HG03439 (cell line): Measurements from ENCODE around the gene UBTD1.

ENCODE experiments used
- ATAC-seq: cut with Tn5 transposase; IDR thresholded peaks from one replicate; pipeline ENCODE4 v1.9.1; 2021; ENCODE audit warnings: mild to moderate bottlenecking, moderate library complexity; ENCODE audit not compliant: unreplicated experiment

UBTD1 gene

DNA sequence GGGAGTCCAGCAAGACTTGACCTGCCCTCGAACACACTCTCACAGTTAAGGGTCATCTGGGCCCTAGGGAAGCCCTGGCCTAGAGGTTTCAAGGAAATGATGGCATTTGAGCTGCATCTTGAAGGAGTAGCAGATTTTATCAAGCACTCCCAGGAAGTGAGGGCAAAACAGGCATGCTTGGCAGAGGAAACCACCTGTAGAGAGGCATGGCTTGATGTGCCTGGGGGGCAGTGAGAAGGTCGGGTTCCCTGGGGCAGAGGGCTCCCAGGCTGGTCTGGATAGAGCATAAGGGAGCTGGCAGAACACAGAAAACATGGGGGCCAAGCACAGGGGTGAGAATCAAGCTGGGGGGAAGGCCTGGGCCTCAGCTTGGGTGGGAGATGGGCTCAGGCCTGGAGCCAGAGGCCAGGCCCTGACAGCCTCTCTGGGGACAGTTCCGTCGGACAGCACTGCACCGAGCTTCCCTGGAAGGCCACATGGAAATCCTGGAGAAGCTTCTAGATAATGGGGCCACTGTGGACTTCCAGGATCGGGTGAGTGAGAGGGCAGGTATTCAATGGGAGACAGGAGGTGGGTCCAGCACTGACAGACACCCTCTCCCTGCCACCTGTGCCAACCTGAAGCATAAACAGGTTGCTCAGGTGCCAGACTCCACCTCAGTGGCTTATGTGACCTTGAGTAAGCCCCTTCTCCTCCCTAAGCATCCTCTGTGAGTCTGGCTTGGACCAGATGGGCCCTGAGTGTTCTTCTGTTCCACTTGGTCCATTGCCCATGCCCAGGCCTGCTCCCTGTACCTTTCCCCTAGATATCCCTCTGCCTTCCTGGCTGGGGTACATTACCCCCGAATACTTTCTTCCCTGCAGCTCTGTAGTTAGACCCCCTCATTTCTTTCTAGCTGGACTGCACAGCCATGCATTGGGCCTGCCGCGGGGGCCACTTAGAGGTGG is 82.0 kb downstream of the UBTD1 start:
- ATAC-seq, result no peak

DNA sequence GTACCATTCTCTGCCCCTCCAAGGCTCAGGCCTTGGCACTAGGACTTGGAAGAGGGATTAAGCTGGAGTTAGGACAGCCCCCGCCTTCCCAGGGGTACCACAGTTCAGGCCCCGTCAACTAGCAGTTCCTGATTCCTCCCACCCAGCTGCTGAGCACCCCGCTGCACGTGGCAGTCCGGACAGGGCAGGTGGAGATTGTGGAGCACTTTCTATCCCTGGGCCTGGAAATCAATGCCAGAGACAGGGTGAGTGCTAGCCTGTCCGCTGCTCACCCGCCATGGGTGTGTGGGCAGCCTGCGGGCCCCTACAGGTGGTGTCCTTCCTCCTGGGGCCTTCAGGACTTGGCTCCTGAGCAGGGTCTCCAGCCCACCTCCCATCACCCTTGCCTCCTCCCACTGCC is 83.4 kb downstream of the UBTD1 start:
- ATAC-seq, result no peak

DNA sequence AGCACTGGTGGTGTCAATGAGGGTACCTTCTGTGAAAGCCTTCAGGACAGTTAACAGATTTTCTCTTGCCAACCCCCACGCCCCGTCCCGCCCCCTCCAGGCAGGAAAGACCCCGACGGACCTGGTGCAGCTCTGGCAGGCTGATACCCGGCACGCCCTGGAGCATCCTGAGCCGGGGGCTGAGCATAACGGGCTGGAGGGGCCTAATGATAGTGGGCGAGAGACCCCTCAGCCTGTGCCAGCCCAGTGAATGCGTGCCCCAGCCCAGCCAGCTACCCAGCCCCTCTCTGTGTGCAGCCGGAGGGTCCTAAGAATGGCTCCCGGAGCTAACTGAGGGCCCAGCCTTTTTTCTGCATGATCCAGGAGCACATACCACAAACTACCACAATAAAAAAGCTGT is 84.8 kb downstream of the UBTD1 start:
- ATAC-seq, result no peak

DNA sequence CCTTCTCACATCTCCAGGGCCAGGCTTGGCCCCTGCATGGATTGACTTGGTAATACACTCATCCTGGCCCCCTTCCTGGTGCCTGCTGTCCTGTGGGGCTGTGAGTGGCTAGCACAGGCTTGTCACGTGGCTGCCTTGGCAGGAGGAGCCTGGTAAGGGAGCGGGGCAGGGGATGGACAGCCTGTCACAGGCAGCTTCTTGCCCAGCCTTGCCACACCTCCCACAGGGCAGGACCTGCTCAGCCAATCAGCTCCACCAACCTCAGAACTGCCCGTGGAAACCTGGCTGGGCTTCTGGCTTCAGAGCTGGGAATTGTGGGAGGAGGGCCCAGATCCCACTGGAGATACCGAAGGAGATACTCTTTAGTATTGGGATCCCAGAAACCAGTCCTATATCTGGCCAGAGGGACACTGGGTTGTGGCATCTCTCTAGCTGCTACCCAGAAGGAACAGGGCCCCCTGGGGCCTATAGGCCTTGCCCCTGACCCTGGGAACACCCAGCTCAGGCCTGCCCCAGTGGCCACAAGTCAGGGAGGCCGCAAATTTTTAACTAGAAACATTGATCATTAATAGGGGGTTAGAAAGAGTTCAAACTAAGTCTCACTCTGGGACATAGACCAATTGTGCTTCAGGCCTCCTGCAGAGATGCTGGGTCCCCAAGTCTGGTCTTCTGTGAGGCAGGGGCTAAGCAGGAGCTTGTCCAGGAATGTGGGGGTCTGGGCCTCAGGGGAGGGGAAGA is 85.5 kb downstream of the UBTD1 start, which contains the start of gene HOGA1:
Gene HOGA1 (plus strand): TSS at position 330 of the 738 bp plus-strand sequence. CDS start 315 bp downstream, at position 645.
- no peak for ATAC-seq

DNA sequence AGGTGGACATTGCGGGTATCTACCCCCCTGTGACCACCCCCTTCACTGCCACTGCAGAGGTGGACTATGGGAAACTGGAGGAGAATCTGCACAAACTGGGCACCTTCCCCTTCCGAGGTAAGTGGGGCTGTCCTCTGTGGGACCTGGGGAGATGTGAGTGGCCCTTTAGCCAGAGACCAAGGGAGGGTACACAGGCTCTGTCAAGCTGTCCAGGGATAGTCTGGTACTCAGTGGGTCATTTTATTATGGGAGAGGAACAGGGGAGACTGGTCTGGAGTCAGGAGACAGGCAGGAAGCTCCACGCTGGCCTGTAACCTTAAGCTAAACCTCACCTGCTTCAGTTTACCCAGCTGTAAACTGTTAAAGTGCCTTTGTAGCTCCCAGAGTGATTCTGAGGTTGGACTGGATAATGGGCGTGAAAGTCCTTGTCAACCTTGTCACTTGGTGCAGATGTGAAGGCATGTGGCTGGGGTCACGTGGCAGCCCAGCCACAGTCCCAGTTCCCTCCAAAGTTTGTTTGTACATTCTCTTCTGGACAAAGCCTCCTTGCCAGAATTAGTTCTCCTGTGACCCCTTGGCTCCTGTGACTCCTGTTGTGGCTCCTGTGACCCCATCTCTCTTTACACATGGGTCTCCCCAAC is 86.2 kb downstream of the UBTD1 start:
- no peak for ATAC-seq

DNA sequence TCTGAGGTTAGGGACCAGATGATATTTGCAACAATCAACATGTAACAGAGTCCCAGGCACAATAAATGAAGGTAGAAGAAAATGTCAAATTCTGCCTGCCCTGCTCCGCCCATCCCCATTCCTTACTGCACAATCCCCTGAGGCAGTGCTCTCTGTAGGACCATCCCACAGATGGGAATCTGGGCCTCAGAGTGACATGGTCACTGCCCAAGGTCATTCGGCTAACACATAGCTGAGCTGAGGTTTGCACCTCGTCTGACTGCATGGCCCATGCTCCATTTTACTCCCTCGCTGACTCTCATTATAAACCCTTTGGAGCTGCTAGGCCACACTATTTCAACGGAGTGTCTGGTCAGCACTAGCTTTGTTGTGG is 86.7 kb downstream of the UBTD1 start:
- no peak for ATAC-seq

DNA sequence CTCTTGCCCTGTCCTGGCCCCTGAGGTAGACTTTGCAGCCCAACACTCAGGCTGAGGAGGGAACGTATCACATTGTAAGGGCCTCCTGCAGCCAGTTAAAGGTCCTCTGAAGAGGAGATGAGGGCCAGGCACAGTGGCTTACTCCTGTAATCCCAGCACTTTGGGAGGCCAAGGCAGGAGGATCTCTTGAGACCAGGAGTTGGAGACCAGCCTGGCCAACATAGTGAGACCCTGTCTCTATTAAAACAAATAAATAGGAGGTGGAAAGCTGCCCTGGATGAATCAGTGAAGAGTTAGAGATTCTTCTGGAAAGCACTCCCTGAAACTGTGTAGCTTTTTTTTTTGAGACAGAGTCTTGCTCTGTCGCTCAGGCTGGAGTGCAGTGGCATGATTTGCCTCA is 88.5 kb downstream of the UBTD1 start:
- no peak for ATAC-seq

DNA sequence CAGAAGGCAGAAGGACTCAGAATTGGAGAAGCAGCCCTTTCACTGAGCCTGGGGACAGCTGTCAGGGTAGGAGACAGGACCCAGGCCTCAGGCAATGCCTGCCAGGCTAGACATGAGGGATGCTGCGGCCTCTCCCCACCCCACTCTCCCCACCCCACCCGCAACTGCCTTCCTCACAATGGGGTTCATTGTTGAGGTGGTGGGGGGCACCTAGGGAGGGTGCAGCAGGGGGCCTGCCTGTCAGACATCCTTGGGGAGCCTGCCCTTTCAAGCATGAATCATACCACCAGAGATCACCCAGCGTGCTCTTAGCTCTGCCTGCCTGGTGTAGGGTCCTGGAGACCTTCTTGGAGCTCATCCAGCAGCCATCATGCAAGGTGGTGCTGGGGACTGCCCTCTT is 90.8 kb downstream of the UBTD1 start, which contains the start of gene C10orf62:
Gene C10orf62 (plus strand): TSS at position 243 of the 400 bp plus-strand sequence. CDS start 177 bp downstream, outside the sequence.
- no peak for ATAC-seq

DNA sequence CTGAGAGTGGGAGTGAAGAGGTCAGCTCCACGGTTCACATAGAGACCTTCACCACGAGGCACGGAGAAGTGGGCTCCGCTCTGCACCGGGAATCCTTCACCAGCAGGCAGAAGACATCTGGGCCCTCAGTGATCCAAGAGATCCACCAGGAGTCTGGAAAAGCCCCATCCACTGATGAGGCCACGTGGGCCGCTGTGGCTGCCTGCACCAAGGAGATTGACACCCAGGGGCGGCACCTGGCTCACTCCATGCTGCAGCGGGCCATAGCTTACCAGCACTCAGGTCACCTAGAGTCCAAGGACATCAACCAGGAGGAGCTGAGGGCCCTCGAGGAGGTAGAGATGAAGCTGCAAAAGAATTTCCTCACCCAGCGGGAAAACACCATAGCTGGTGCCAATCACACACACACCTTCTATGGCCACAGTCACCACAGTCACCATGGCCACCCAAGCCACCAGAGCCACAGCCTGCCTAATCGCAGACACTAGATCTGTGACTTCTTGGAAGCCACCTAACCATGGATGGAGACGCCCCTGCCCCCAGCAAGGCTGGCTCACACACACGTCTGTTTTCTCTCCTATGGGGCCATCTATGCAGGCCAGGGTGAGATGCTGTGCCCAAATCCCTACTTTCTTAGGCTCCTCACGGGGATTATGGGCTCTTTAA is 91.5 kb downstream of the UBTD1 start:
- no peak for ATAC-seq

DNA sequence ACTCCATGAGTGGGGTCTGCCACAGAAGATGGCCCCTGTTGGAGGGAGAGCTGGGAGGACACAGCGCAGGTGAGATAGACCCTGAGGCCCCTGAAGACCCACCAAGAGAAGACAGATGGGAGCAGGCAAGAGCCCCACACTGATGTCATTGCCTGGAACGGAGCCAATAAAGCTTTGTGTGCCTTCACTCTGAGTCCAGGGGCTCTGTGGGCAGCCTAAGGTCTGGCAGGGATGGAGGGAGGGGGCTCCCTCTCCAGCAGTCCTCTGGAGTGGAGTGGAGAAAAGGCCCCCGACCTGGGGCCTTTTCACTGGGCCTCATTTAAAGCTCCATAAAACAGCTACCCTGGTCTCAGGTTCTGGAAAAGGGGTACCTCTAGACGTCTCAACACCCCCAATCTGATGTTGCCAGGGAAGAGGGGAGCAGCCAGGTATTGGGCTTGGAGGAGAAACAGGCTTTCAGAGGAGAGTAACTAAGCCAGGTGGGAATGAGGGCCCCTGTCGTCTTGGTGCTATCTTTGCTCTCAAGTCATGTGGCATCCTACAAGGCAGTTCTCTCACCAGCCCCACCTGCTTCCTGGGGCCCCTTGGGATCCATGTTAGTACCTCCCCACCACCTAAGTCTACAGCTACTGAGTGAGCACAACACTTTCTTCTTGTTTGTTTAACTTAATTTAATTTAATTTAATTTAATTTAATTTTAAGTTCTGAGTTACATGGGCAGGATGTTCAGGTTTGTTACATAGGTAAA is 92.2 kb downstream of the UBTD1 start:
- ATAC-seq, result no peak

DNA sequence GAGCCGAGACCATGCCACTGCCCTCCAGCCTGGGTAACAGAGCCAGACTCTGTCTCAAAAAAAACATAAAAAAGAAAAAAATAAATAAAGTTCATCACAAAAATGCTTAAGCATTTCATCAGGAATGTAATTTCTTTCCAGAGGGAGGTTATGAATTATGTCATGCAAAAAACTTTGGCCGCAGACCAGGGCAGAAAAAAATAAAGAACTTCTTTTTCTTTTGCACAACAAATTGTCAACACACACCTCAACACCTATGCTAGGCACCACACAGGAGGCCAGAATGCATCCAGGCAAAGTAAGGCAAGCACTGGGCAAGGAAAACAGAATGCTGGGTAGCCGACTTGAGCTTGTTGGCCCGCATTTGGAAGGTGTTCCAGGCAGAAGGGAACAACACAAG is 94.7 kb downstream of the UBTD1 start:
- no peak for ATAC-seq

DNA sequence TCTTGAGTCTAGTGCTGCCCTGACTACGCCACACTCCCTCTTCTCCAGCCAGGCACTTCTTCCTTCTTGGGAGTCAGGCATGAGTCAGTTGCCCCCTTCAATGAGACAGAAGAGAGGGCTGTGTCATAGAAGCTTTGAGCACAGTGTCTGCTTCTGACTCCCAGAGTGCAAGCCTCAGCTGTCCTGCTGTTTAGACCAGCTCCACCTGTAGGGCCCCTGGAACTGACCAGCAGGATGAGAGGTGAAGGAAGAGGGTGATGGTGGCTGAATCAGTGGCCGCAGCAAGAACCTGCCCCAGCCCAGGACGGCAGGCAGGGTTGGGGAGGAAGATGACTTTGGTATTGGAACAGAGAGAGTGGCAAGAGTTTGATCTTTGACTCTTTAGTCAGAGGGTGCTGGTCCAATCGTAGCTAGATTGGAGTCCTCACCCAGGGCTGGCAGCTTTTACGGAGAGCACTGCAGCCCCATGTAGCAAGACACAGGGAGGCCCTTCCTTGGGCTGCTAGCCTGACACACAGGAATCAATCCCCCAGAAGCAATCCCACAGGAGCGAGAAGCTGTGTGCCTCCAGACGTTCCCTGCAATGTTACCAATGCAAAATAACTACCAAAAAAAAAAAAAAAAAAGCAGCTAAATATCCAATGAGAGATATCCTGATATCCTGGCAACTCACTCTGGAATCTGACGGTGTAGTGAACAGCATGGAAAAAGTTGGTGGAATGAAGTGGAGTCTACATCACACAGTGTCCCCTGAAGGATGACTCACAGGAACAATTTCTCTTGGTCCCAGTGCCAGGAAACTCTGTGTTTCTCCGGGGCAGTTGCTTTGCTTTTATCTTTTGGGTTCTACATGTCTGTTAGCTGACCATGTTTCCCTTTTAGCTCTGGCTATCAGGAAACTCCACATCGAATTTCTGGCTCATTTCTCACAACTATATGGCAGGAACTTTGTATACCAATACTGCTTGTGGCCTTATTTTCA is 97.7 kb downstream of the UBTD1 start:
- ATAC-seq, result no peak

DNA sequence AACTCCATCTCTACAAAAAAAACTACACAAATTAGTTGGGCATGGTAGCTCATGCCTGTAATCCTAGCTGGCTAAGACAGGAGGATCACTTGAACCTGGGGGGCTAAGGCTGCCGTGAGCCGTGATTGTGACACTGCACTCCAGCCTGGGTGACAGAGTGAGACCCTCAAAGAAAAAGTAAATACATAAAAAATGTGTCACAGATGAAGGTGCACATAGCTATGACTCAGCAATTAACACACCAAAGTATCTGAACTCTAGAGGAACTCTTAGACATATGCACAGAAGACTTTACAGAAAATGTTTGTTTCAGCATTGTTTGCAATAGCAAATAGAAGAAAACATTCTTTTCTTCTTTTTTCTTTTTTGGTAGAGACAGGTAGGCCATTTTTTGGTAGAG is 99.1 kb downstream of the UBTD1 start:
- no peak for ATAC-seq

DNA sequence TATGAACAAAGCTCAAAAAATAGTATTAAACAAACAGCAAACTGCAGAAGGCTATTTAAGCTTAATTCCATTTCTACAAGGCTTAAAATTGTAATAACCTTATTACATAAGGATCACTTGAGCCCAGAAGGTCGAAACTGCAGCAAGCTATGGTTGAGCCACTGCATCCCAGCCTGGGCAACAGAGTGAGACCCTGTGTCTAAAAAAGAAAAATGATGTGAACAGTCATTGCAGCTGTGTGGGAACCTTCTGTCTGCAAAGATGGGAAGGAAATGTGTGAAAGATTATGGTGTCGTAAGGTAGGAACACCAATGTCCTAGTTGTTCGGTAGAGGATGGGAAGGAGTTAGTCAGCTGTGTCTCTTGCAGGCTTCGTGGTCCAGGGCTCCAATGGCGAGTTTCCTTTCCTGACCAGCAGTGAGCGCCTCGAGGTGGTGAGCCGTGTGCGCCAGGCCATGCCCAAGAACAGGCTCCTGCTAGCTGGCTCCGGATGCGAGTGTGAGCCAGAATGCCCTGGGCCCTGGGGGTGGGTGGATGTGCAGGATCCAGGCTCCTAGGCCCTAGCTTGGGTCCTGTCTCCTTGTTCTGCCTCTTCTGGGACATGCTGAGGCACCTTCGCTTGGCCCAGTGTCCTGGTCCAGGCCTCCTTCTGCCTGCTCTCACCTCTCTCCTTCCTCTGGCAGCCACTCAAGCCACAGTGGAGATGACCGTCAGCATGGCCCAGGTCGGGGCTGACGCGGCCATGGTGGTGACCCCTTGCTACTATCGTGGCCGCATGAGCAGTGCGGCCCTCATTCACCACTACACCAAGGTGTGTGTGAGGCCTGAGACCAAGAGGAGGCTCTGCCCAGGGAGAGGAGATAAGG is 99.9 kb downstream of the UBTD1 start:
- ATAC-seq, result no peak

DNA sequence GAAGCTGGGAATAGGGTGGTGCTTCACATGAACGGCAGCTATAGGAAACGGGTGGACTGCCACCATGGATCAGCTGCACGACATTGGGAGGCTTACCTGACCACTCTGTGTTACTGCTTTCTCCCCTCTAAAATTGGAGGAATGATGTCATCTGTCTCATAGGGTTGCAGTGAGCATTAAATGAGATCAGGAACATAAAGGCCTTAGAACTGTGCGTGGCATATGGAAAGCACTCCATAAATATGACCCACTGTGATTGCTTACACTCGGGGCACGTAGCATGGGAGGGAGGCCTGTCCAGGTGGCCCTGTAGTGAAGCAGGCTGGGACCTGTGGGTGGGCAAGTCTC is 100.5 kb downstream of the UBTD1 start:
- no peak for ATAC-seq

DNA sequence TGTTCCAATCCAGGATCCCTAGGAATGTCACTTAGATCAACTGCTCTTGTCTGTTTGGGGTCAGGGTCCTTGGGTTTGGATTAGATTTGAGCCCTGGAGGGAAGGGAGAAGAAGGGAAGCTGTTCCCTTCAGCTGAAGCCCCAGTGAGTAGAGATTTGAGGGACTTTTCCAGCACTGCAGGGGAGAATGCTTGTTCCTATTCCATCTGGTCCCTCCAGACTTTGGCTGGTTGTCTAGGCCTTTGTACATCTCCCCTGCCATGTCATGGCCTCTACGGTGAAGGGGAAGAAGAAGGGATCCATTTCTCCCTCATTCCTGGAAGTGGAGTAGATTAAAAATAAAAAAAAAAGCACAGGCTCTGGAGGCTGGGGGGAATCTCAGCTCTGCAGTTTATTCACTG is 101.9 kb downstream of the UBTD1 start:
- no peak for ATAC-seq

DNA sequence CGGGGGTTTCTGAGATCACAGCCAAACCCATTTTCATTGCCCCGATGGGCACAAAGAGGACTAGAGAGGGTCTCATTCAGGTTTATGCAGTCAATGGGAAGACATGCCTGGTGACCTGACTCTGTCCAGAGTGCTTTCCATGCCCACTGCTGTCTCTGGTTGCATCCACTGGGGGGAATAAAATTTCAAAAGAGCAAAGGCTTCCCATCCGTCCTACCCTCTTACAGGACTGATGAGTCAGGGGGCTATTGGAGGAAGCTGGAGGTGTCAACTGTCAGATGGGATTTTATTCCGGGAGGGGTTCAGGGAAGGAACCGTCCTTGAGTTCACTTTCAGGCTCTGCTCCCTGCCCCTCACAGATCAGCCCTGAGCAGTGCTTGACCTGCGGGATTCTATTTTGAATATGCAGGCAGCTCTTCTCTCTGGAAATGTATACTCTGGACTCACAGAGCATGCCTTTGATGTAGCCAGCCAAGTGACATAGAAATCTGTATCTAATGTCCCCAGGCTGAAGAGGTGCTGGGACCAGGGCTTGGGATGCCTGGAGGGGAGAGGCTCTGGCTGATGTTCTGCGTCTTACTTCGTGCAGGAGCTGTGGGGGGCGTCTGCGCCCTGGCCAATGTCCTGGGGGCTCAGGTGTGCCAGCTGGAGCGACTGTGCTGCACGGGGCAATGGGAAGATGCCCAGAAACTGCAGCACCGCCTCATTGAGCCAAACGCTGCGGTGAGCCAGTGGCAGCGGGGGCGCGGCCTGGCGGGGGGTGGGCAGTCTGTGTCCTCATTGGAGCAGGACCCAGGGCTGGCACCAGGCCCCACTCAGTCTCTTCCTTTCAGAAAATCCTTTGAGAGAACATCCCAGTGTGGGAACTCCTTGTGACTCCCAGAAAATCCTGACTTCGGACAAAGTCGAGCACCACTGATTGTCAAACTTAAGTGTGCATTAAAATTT is 102.8 kb downstream of the UBTD1 start:
- ATAC-seq, result no peak
